Large intestine (tissue), 3 donors: ENCODE measurements around the gene LITAFD. TPM values are rescaled to one million over a fixed set of nuclear protein-coding genes. Genes with fewer than 3 reads are reported as not detected.

ENCODE experiments used
- DNase-seq, 2 donors: peaks; one replicate each; pipeline versions ENCODE4 v3.0.0 to v3.0.0-alpha.2; 2013
- H3K27ac ChIP-seq: one replicate; pipeline ENCODE4 v1.5.1; 2013; ENCODE audit warnings: low read length
- H3K27me3 ChIP-seq: 2 replicates; pipeline ENCODE4 v1.6.1; 2013; ENCODE audit warnings: low read length; ENCODE audit not compliant: control insufficient read depth, insufficient read depth
- H3K36me3 ChIP-seq: 2 replicates; pipeline ENCODE4 v1.6.1; 2013; ENCODE audit warnings: low read length; ENCODE audit not compliant: control insufficient read depth, insufficient read depth
- H3K4me1 ChIP-seq: one replicate; pipeline ENCODE4 v1.6.1; 2013; ENCODE audit warnings: low read length; ENCODE audit not compliant: control insufficient read depth, insufficient read depth
- H3K4me3 ChIP-seq: one replicate; pipeline ENCODE4 v1.5.1; 2013; ENCODE audit warnings: low read length
- H3K9me3 ChIP-seq: one replicate; pipeline ENCODE4 v1.6.1; 2013; ENCODE audit warnings: mild to moderate bottlenecking, low read depth, low read length, moderate library complexity; ENCODE audit not compliant: control insufficient read depth
- WGBS: methylation state at CpG from one replicate; pipeline ENCODE4 v1.1.5; 2013; ENCODE audit warnings: low lambda C conversion rate; ENCODE audit not compliant: insufficient coverage; 5-methylcytosine and 5-hydroxymethylcytosine counted together
- polyA plus RNA-seq: library from polyadenylated mRNA; unstranded; fragments of 120-200 nt; gene quantifications from one replicate; pipeline ENCODE4 v1.2.1, GENCODE V29; 2013

Gene LITAFD
- polyA plus RNA-seq, 1 donor: 1.8 TPM

DNA sequence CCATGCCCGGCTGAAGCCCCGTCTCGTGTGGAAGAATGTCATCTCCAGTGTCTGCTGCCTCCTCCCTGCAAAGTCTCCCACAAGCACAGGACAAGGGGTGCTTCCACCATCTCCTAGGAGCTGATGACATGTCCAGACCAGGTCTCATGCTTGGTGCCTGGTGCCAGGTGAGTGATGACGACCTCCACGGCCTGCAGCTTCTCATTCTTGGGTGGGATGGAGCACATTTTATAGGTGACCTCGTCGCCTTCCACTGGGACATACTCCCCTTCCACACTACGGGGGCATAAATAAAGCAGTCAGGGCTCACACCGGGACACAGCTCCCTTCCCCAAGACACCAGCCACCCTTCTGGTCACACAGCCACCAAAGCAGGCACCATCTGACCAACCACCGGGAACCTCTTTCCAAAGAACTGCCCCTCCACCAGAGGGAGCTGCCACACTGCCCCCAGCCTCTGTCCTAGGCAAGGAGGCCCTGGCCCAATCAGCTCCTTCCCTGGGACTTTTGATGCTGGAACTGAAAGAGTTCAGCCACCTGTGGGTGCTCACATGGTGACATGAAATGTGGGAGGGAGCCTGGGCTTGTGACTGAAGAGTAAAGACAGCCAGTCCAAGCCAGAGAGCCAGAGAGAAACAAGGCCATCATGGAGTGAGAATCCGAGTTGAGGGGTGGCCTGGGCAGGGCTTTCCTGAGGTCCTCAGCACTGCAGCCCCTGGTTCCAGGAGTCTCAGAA is 26.9 kb upstream of the LITAFD start:
- WGBS: no CpG with 5 or more reads among the region's 11 CpGs
- DNase-seq: no peak
- Histone ChIP-seq H3K4me3 (no peak overlapping the region), H3K4me1 (no peaks in the 10 kb centered on the region), H3K27ac (no peak overlapping the region), H3K9me3 (no peaks in the 10 kb centered on the region), H3K36me3 (peaks cover 76% of the 10 kb centered on the region), H3K27me3 (no peaks in the 10 kb centered on the region)

DNA sequence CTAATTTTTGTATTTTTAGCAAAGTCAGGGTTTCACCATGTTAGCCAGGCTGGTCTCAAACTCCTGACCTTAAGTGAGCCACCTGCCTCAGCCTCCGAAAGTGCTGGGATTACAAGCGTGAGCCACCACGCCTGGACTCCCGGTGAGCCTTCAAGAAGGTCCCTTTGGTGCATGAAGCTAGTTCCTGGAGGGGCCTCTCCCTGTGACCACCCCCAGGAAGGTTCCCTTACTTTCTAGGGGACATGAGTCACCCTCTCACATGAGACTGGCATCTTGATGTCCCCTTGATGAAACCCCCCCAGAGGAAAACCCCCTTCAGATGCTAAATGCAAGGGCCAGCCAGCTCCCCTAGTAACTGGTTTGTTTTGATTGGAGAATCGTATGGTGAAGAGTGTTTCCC is 26.2 kb upstream of the LITAFD start:
- Histone ChIP-seq H3K4me1 (no peaks in the 10 kb centered on the region), H3K36me3 (peaks cover 72% of the 10 kb centered on the region), H3K9me3 (no peaks in the 10 kb centered on the region), H3K4me3 (no peak overlapping the region), H3K27ac (no peak overlapping the region), H3K27me3 (no peaks in the 10 kb centered on the region)
- DNase-seq: no peak
- WGBS: no CpG with 5 or more reads among the region's 5 CpGs

DNA sequence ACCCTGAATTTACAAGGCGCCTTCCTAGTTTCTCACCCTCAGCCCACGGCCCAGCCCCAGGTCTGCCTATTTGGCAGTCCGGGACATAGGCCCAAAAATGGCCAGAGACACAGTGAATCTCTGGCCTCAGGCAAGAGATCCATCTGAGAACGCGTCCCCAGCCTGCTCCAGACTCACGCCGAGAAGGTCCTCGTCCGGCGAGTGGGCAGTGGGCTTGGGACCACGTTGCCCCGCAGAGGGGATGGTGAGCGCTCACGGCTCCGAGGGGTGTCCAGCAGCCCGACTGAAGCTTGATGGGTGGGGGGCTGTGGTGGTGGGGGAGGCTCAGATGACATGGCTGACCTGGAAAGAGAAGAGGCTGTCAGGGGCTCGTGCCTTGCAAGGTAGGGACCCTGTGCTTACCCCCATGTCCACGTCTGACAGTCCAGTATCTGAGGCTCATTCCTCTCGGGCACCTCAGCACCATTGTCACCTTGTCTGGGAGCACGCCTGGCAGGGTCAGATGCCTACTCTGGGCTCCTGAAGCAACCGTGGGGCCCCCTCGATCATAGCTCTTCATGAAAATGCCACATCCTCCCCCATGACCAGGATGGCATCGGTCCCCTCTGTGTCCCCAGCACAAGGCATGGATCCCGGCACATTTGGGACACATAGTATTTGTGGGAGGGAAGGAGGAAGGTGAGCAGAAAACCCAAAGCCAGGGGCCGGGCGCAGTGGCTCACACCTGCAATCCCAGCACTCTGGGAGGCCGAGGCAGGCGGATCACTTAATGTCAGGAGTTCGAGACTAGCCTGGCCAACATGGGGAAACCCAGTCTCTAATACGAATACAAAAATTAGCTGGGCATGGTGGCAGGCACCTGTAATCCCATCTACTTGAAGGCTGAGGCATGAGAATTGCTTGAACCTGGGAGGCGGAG is 22.9 kb upstream of the LITAFD start:
- H3K36me3 ChIP-seq: peaks cover 51% of the 10 kb centered on the region
- no peak overlapping the region for H3K4me3 ChIP-seq
- H3K4me1 ChIP-seq: peaks cover 32% of the 10 kb centered on the region
- H3K27me3 ChIP-seq: no peaks in the 10 kb centered on the region
- no peak overlapping the region for H3K27ac ChIP-seq
- no peak for DNase-seq
- WGBS: 100% methylated on average over 1 of the region's 31 CpGs
- no peaks in the 10 kb centered on the region for H3K9me3 ChIP-seq

DNA sequence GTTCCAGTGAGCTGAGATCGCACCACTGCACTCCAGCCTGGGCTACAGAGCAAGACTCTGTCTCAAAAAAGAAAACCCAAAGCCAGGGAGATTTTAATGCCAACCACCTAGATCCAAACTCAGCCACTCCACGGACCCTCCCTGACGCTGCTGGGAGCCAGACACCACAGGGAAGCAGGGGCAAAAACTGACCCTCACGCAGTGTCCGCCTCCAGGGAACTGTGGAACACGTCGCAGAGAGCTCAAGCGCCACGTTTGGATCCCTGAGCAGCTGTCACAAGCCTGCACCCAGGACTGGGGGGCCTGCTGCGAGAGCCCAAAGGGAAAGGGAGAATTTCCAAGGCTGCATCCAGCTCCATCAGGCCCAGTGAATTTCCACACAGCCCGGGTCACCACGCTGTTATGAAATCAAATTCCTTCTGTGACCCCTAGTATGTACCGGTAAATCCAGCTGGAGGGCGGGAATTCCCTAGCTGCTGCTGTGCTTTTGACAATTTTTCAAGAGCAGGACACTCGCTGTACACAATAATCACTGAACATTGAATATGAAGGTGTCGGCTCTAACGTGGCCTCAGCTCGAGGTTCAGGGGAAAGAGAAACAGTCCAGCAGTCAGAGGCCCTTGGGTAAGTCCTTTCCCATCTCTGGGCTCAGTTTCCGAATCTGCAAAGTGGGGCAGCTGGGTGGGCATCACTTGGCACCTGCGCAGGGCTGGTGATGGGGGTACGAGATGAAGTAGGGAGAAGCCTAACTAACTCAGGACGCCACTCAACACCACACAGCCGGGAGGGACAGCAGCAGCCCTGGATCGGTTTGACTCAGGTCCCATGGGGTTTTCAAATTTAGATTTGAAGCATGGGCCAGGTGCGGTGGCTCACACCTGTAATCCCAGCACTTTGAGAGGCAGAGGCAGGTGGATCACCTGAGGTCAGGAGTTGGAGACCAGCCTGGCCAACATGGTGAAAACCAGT is 22.0 kb upstream of the LITAFD start:
- Histone ChIP-seq H3K9me3 (no peaks in the 10 kb centered on the region), H3K4me3 (no peak overlapping the region), H3K27me3 (no peaks in the 10 kb centered on the region), H3K36me3 (peaks cover 42% of the 10 kb centered on the region), H3K27ac (no peak overlapping the region), H3K4me1 (peaks cover 42% of the 10 kb centered on the region)
- 100% methylated on average over 1 of the region's 25 CpGs for WGBS
- DNase-seq: no peak

DNA sequence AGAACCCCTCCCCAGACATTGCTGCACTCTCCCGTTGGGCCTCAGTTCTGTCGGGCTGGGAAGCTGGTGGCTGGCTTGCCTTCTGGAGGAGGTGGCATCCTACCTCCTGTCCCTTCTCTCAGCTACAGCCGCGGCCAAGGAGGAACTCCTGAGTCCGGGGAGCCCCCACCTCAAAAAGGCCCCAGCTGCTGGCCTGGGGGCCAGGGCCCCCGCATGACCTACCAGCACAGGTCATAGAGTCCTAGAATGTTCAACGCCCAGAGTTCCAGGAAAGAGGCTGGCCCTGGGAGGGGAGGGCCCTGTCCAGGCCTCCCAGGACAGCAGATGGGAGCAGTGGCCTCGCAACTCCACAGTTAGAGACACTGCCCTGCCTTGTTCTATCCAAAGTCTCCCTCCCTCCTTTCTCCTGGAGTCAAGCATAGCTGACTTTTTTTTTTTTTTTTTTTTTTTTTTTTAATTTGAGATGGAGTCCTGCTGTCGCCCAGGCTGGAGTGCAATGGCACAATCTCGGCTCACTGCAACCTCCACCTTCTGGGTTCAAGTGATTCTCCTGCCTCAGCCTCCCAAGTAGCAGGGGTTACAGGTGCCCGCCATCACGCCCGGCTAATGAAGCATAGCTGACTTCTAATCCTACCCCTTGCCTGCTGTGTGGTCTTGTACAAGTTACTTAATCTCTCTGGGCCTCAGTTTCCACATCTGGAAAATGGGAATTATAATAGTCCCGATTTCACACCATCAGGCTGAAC is 20.4 kb upstream of the LITAFD start:
- no CpG with 5 or more reads among the region's 14 CpGs for WGBS

DNA sequence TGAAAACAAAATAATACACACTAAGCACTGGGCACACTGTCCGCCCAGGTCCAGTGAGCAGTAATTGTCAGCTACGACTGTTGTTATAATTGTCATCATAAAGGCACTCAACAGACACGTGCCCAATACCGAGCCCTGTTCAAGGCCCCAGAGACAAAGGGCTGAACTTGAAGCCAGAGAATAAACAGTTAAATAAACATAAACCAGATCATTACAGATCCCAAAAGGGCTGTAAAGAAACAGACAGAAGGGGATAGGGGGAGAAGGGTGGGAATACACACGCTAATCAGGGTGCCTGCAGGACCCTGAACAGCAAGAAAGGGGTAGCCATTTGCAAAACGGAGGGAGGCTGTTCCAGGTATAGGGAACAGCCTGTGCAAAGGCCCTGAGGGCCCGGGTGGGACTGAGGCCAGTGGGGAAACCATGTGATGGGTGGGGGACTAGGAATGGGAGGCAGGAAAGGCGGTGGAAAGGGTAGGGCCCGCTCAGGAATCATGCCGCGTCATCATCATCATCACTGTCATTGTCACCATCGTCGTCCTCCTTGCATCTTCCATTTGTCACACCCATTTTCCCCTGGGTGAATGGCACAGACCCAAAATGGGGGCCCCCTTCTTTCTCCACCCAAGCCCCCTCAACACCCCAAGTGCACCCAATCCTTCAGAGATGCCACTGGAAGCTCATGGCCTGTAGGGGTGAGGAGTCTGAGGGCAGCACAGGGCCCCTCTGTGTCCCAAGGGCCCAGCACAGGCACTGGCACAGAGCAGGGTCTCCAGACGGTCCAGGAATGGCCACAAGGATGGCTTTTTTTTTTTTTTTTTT is 19.6 kb upstream of the LITAFD start:
- Histone ChIP-seq H3K4me1 (peaks cover 60% of the 10 kb centered on the region), H3K27ac (peak overlapping the region; percentile 86), H3K36me3 (peaks cover 28% of the 10 kb centered on the region), H3K9me3 (no peaks in the 10 kb centered on the region), H3K27me3 (no peaks in the 10 kb centered on the region), H3K4me3 (no peak overlapping the region)
- WGBS: no CpG with 5 or more reads among the region's 14 CpGs
- no peak for DNase-seq

More for the DNA sequence above, 20.4 kb upstream of the LITAFD start:
- H3K4me3 ChIP-seq: no peak overlapping the region
- H3K4me1 ChIP-seq: peaks cover 56% of the 10 kb centered on the region
- no peaks in the 10 kb centered on the region for H3K27me3 ChIP-seq
- peak in 1 of 2 donors; percentile 52 for DNase-seq
- H3K9me3 ChIP-seq: no peaks in the 10 kb centered on the region
- peak overlapping the region; percentile 28 for H3K27ac ChIP-seq
- peaks cover 31% of the 10 kb centered on the region for H3K36me3 ChIP-seq

DNA sequence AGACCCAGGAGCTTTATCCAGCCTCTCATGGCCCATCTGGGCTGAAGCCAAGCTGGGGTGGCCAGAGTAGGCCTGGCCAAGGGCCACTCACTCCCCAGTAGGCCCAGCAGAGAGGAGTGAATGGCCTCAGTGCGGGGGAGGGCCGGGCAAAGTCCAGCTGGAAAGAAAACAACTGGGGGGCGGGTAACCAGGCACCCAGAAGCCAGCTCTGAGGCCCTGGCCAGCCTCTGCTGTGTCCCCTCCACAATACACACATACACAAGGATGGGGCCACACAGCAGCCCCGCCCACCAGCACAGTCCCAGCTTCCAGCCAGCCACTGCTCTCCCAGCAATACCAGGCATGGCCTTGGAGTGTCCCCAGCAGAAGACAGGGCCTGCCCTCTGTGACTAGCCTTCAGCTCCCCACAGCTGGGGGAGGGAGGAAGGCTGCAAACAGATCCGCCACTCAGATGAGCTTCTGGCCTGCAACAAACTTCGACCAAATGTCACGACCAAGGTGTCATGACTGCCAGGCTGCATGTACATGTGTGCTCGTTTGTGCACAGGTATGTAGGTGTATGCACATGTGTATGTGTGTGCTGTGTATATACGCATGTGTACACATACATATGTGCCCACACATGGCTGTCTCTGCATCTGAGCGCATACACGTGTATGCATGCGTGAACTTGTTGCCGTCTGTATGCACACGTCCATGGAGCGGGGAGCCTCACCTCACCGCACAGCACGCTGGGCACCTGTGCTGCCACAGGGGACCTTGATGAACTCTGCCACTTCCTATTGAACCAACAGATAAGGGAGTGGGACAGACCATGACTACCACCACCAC is 18.3 kb upstream of the LITAFD start:
- Histone ChIP-seq H3K36me3 (peaks cover 18% of the 10 kb centered on the region), H3K27me3 (no peaks in the 10 kb centered on the region), H3K4me1 (peaks cover 60% of the 10 kb centered on the region), H3K4me3 (no peak overlapping the region), H3K9me3 (peaks cover 3% of the 10 kb centered on the region), H3K27ac (peak overlapping the region; percentile 86)
- peak; percentile 83 to 93 for DNase-seq
- WGBS: no CpG with 5 or more reads among the region's 17 CpGs

DNA sequence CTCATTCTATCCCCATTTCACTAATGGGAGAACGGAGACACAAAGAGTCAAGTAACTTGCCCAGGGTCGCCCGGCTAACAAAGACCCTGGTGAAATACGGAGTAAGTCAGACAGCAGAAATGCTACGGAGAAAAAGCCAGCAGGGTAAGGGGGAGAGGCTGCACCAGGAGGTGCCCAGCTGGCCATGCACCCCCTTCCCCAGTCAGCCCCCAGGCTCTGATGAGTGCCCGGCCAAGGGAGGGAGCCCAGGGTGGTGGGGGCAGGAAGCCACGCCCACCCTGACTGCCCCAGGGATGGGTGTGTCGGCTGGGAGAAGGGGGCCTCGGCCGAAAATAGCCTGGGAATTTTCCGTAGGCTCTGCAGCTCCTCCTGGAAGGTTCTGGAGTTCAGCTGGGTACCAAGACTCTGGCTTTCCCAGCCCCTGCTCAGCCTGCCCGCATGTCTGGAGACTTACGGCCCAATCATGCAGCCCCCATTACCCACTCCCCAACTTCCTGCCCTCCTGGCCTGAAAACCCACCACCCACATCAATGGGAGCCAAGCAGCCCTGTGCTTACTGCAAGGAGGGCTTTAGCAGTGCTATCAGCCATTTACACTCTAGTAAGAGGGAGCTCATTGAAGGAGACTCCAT is 17.6 kb upstream of the LITAFD start:
- Histone ChIP-seq H3K9me3 (peaks cover 3% of the 10 kb centered on the region), H3K36me3 (peaks cover 11% of the 10 kb centered on the region), H3K27me3 (no peaks in the 10 kb centered on the region), H3K27ac (peak overlapping the region; percentile 86), H3K4me3 (no peak overlapping the region), H3K4me1 (peaks cover 63% of the 10 kb centered on the region)
- no peak for DNase-seq
- WGBS: no CpG with 5 or more reads among the region's 13 CpGs
